Measurements from ENCODE around the gene CENPP.
A peak's percentile ranks its signal among the peaks of the same experiment; 100 is the strongest.

Gene CENPP

DNA sequence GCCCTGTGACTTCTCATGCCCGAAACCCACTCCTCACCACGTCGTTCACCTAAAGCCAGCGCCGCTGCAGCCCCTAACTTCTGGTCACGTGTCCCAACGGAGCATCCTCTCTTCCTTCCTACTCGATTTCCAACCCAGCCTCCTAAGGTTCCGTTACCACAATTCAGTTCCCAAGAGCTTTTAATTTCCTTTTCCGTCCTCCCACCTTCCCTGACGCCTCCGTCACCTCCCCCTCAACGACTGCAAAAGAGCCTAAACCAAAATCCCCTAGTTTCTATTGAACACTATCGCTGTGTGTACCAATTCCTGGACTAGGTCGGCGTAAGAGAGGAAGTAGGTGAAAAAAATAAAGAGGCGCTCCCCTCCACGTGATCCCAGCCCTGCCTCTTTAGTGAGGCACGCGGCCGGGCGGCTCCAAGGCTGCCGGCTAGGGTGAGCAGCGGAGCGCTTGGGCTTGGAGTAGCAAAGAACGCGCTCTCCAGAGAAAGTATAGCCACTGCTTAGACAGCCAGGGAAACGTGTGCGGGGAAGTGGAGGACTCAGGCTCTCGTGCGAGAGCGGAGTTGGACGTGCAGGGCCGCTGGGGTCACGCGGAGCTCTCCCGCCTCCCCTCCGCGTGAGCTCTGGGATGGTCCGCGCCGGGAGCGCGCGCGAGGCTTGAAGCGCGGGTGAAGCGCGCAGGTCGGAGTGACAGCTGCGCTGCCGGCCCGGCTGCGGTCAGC, at the start of gene CENPP, which contains the start of gene NOL8:
Gene CENPP, plus strand, starts transcription at position 685 of the 722 bp plus-strand sequence.
Gene NOL8, minus strand, starts transcription at position 82 of the 722 bp plus-strand sequence. CDS start 1,189 bp downstream, outside the sequence.
- peak; percentile 72 for DNase-seq

DNA sequence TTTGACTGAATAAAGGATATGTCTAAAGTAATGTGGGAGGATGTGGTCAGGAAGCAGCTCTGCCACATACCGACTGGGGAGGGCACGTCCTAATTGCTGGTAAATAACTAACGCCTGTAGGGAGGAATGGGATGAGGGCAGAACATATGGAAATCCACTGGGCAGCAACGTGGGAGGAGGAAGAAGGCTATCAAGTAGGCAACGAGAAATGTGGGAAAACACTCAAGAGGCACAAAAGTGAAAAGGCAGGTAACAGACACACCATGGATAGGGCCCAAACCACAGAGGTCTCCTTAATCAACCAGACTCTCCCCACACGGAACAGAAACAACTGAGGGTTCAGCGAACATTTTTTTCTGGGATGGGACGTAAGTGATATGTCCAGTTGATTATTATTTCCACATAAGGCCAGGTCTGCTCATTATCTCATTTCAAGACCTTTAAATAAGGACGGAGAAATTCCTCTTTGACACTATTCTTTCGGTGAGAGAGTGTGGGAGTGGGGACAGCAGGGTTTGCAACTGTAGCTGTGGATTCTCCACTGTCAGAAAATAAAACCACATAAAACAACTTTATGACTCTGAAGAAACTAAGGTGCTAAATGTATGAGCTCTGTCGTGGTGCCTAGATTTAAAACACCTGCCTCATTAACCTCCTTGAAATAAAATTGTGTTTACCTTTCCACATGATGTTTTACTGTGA, 49.3 kb upstream of the CENPP start:
- DNase-seq, result no peak

DNA sequence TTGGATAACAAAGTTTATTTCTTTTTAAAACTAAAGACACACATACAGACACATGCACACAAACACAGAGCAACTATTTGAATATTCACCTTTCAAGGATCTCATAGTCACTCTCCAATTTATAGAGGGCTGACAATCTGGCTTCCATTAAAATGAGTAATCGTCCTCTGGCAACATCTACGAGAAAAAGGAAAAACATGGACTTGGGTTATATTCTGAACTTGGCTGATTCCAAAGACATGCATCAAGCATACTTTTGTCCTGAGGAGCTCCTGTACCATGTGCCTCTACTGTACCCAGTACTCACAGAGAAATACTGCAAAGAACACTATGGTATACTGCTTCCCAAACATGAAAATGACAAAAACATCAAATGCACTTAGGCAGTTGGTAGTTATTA, 47.6 kb upstream of the CENPP start:
- DNase-seq, result no peak

- no peak for DNase-seq
Measured at GRCh38 chr9:92279302-92279701, 46.5 kb upstream of the CENPP start.

GRCh38 chr9:92289708-92290390, 35.9 kb upstream of the CENPP start:
- no peak for DNase-seq

GRCh38 chr9:92290785-92291429, 34.8 kb upstream of the CENPP start:
- DNase-seq, result no peak

DNA sequence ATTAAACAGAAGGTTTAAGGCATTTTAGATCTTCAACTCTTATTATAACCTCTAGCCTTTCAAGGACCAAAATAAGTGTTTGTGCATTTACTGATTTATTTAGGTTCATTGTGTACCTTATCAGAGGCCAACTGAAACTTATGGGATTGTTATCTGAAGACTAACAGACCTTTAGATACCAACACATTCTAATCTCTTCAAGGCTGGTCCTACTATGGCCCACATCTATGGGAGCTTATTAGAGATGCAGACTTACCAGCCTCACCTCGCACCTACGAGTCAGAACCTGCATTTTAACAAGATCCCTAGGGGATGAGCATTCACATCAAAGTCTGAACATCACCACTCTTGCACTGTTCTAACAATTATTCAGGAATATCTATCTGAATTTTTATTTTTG, 34.2 kb upstream of the CENPP start:
- no peak for DNase-seq

- DNase-seq, result no peak
Measured at GRCh38 chr9:92292338-92293074, 33.2 kb upstream of the CENPP start.

DNA sequence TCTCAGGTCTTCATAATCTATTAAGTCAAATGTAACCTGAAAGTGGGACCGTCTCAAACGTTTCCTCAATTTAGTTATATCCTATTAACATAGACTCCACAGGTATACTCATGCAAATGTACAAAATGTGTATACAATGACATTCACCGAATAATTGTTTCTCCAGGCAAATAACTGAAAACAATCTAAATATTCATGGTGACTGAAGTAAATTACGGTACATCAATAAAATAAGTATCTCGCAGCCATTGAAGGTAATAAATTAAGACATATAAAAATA, 32.7 kb upstream of the CENPP start:
- no peak for DNase-seq

DNA sequence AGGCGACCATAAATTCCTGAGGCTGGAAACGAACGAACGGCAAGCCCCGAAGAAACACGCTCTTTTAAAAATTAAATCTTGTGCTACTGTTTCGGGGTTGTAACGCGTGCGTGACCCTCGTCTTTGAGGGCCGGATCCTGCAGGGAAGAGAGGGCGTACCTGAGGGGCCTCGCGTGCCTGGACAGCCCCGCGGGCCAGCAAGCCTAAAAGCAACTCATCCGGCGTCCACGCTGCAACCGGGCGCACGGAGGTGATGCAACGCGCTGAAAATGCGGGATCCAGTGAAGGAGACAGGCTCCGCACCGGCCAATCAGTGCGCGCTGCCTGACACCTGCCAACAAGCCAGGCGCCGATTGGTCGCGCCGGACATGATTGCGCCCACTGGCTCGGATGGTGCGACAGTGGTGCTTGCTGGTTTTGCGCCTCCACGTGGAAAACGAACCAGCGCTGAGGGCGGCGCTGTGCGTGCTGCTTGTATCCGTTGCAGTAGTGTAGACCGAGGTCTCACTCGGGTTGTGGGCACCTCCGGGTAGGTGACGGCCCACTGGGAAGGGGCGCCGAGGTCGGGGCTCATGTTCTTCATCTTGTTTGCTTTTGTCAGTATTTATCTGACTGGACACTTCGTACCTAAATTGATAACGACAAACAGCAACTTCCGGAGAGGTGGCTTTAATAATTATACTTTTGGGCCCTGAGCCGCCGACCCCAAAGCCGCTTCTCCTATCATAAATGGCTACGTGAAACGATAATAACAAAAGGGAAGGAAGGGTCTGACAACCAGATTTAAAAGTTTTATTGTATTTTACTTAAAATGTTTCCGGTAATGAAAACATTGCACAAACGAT, 32.1 kb upstream of the CENPP start, which contains the start of gene IARS1:
Gene IARS1, minus strand, starts transcription at position 246 of the 845 bp plus-strand sequence. CDS start 4,278 bp downstream, outside the sequence.
- peak; percentile 97 for DNase-seq

GRCh38 chr9:92294297-92294676, 31.5 kb upstream of the CENPP start:
- DNase-seq, result no peak

GRCh38 chr9:92295240-92295790, 30.4 kb upstream of the CENPP start:
- no peak for DNase-seq

DNA sequence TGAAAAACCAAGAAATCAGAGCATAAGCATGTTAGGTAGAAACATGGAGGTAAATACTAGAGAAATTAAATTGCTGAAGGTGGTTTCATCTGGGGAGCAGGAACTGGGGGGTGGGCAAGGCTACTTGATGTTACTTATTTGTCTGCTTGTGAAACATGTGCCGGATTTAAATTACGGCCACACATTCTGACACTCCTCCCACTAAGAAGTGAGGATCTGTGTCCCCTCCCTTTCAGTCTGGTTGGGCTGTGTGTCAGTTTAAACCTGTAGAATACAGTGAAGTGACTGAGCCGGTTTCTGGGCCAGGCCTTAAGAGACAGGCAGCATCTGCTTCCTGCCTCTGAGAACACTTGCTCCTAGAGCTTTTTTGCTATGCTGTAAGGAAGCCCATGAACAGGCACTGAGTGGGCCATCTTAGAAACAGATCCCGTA, 29.9 kb upstream of the CENPP start:
- no peak for DNase-seq

DNA sequence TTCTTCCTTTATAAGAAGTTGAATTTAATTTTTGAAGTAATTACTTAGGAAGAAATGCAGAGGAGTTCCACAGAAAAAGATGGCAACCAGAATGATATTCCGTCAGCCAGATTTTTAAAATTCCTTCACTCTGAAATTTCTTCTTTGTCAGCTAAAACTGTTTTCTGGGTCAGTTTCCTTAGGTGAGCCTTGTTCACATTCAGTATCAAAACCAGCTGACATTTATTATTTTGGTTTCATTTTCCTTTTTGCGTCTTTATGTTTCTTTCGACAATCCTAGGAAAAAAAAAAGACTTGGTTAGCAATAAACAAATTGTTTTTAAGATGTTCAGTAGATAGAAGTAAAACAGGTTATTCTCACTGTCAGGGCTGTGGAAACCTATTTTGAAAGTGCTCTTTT, 28.1 kb upstream of the CENPP start:
- no peak for DNase-seq

DNA sequence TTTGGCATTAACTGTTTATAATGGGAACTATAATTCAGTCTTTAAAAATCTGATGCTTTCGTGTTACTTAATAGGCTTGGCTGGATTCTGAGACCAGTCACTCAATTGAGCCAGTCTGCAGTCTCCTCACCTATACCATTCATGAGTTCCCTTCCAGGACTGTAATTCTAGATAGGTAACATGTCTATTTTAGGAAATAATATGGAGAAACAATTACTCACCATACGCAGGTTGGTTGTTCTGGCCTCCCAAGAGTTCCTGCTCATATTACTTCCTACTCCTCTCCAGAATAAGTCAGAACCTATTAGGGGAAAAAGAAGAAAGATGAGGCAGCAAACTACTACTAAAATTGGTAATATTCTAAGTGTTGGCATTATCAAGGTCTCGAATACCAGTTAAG, 27.7 kb upstream of the CENPP start:
- DNase-seq, result no peak

- DNase-seq, result no peak
Measured at GRCh38 chr9:92299116-92299515, 26.6 kb upstream of the CENPP start.

DNA sequence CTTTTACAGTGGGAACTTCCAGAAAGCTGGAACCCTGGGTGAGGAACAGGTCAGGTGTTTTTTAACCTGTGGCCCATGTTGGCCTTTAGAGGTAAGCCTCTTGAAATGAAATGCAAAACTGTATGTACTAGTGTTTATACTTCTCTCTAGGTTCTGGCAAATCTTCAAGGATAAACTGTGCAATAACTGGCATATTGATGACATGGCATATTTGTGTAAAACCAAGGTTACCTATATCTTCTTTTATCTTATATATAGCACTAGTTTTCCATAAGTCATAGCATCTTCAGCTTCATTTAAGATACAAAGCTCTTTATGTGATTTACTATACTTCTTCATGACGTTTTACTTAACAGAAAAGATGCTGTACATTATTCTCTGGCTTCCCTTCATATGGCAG, 24.8 kb upstream of the CENPP start:
- DNase-seq, result no peak

DNA sequence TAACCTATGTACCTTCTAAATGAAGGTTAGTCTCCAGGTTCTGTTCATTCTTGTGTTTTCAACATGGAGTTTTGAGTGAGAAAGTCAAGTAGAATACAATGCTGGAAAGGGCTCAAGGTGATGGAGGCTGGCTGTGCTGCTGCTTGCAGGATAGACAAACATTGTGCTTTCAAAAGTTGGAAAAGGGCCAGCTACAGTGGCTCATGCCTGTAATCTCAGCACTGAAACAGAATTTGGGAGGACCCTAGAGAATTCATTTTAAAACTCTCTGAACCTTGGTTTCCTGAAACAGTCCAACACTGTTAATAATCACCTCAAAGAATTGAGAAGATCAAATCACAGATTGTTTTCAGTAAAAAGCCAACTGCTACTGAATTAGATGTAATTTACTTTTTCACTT, 16.9 kb upstream of the CENPP start:
- no peak for DNase-seq

GRCh38 chr9:92310562-92310961, 15.2 kb upstream of the CENPP start:
- DNase-seq, result no peak

GRCh38 chr9:92312887-92313623, 12.7 kb upstream of the CENPP start:
- no peak for DNase-seq

DNA sequence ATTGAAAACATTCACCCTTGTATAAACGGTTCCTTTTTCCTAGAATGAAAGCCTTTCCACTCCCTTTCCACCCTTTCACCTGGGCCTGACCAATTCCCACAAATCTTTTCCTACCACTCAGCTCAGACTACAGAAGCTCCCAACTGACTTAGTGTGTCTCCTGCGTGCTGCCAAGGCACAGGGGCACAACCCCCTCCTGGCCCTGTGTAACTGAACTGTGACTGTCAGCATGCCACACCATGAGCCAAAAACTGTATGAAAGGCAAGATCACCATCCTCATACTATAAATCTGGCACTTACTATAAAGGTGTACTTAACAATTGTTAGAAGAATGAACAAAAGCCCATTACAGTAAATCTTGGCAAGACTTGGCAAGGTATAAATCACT, 12.1 kb upstream of the CENPP start:
- no peak for DNase-seq

All from cortex of kidney (tissue), 1 donor.